HG03457 (cell line): ENCODE data around the gene EXD3.
"Not testable (repeated sequence)": the region's sequence is repeated elsewhere in the genome, so short reads cannot be mapped to it uniquely, and the experiment has no call there.

Experiments used
- ATAC-seq: cut with Tn5 transposase; IDR thresholded peaks from one replicate; pipeline ENCODE4 v1.9.1; 2021; ENCODE audit warnings: moderate number of reproducible peaks; ENCODE audit not compliant: unreplicated experiment

The EXD3 gene

DNA sequence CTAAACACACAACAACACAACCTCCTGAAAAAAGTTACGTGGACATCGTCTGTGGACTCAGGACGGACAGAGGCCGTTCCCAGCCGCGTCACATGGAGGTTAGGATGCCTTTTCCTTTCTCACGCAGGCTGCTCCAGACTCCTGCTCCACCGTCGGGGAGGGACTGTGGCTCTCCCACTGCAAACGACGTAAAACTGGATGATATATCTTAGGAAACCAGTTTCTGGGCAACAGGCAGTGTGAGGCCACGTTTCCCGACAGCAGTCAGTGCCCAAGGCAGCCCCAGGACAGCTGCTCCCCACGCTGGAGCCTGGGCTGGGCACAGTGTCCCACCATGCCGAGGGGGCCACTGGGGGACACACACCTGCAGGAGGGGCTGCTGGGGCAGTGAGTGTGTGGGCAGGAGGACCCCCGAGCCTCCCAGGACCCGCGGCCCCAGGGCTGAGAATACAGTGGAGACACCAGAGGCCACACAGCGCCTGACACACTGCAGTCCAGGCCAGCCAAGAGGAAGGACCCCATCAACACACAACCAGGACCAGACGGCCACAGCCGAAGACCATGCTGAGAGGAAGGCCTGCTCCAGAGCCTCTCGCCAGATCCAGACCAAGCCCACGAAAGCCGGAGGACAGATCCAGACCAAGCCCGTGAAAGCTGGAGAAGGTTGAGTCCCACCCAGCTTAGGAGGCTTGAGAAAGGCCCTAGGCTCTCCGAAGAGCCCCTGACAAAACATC lies 26.2 kb downstream of the EXD3 start:
- ATAC-seq = no peak

GRCh38 chr9:137396227-137396626 lies 26.7 kb downstream of the EXD3 start:
- ATAC-seq = no peak

DNA sequence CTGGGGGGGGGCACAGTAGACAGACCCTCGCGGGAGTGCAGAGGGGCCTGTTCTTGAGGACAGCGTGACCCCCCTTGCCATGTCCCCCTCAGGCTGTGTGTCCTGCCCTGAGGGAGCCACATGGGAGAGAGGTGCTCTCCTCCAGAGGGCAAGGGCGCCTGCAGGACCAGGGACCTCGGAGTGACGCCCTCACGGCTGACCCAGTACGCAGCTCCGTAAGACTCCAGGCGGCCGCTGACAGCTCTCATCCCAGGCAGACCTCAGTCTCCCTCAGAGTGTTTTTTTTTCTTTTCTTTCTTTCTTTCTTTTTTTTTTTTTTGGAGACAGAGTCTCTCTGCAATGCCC lies 27.3 kb downstream of the EXD3 start:
- ATAC-seq = no peak

GRCh38 chr9:137394866-137395665 lies 27.9 kb downstream of the EXD3 start:
- ATAC-seq = no peak

DNA sequence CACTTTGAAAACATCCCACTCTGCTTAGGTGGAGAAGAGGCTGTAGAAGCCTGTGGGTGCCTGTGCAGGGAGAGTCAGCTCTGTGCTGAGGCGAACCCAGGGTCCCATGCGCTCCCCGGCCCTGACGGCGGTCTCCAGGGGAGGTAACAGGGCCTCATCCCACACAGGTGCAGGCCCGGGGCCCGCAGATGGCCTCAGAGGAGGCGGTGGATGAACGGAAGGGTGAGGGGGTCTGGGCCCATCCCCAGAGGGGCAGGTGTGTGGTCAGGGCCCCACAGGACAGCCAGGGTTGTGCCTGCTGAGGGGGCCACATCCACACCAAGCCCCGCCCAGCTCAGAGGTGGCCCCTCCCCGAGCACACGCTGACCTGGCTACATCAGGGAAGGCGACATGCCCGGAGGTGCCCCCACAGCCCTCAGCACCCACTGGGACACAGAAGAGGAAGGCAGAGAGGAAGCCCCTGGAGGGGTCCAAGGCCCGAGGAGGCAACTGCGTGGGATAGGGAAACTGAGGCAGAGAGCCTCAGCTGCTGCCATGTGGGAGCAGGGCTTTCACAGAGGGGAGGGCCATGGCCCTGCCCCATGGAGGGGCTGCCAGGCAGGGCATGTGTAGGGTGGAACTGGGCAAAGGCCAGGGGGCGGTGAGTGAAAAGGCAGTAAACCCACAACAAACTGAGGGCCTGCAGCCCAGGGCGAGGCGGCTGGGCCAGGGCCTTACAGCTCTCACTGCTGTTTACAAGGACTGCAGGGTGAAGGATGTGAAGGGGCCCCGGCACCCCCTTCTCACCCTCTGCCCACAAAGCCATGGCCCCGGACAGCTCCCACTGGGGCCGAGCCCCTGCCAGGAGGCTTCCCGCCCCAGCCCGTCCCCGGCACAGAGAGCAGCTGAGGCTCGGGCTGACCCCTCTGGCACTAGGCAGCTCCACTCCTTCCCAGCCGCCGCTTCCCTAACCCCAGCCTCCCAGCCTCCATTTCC lies 29.5 kb downstream of the EXD3 start:
- no peak for ATAC-seq

DNA sequence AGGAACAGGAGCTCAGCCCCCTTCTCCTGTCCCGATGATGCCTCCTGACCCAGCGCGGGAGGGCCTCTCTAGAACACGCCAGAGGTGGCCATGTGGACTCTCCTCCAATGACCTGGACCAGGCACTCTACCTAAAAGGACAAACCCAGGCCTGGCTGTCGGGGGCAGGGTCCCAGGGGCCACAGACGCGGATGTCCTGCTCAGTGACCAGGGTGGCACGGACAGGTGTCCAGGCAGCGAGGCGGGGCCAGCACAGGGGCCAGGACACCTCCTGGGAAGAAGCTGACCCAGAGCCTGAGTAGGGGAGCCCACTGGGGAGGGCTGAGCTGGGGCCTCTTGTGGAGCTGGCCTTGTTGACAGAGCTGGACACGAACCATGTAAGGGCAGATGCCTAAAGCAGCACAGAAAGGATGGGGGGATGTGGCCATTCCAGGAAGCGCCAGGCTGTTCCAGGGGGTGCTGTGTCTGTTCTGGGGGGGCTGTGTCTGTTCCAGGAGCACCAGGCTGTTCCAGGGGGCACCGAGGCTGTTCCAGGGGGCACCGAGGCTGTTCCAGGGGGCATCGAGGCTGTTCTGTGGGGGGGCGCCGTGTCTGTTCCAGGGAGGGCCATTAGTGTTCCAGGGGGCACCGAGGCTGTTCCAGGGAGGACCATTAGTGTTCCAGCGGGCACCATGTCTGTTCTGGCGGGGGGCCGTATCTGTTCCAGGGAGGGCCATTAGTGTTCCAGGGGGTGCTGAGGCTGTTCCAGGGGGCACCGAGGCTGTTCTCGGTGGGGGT lies 30.5 kb downstream of the EXD3 start:
- ATAC-seq = no peak

DNA sequence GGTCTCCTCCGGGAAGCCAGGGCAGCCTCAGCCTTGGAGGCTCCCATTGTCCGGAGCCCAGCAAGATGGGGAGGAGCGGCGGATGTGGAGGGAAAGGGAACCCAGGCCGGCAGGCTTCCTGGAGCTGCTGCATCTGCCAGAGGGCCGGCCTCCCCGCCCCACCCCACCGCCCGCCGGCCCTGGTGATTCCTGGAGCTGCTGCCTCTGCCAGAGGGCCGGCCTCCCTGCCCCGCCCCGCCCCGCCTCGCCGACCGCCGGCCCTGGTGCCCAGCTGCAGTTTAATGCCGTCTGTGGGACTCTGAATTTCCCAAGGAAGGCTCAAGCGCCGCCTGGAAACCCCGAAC lies 31.6 kb downstream of the EXD3 start:
- ATAC-seq = no peak

DNA sequence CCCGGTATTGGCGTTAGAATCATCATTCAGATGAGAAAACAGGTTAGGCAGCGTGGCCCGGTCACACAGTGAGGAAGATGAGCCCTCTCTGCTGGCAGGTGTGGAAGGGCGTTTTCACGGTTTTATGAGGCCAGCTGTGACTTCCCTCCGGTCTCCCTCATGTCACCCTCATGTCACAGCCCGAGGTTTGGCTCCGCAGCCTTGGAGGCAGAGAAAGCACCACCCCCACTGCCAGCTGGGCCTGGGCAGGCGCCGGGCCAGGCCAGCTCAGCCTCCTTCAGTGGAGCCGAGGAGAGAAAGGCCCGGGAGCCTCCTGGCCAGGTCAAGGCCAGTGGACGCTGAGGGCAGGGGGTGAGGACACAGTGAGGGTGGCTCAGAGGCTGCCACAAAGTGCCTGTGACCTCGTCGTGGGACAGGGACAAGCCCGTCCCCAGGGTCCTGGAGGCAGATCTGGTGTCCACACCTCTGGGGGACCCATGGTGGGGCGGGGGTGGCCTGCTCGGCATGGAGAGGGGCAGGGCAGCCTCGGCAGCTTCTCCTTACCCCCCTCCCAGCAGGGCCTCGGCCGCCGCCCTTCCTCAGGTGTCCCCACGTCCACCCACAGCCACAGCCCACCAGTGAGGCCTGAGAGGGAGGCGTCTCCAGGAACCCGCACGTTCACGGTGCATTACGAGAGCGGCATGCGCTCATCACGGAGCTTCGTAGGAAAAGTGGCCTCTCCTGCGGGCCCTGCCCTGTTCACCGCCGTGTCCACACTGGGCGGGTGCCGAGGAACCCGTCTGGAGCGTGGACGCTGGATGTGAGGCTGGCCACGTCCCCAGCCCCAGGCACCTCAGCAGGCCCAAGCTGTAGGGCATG lies 32.2 kb downstream of the EXD3 start:
- no peak for ATAC-seq

- no peak for ATAC-seq
Measured at GRCh38 chr9:137389428-137389746, 33.6 kb downstream of the EXD3 start.

GRCh38 chr9:137388589-137389427 lies 34.2 kb downstream of the EXD3 start:
- no peak for ATAC-seq

DNA sequence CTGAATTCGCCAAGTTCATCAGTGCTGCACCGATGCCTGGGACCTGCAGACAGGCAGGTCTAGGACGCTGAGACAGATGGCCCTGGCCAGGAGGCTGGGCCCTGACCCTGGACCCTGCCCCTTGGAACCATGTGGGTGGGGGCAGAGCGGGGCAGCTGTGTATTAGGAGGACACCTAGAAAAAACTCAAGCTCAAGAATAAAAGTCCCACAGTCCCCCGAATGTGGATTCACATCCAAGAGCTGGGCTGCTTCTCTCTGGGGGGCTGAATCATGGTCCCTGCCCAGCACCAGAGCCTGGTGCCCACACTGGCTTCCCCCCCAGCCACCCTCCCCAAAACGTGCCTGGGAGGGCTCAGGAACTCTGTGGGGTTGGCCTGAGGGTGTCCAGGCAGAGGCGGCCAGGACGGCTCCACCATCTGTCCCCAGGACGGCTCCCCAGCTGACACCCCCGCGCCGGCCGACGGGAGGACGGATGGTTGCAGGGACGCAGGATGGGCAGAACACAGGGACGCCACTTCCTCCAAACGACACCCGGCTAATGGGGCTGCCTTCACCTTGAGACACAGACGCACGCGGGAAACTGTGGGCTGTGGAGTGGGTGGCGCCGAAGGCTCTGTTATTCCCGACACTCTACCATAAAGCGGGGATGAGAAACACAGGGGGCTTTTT lies 34.9 kb downstream of the EXD3 start:
- ATAC-seq = no peak

DNA sequence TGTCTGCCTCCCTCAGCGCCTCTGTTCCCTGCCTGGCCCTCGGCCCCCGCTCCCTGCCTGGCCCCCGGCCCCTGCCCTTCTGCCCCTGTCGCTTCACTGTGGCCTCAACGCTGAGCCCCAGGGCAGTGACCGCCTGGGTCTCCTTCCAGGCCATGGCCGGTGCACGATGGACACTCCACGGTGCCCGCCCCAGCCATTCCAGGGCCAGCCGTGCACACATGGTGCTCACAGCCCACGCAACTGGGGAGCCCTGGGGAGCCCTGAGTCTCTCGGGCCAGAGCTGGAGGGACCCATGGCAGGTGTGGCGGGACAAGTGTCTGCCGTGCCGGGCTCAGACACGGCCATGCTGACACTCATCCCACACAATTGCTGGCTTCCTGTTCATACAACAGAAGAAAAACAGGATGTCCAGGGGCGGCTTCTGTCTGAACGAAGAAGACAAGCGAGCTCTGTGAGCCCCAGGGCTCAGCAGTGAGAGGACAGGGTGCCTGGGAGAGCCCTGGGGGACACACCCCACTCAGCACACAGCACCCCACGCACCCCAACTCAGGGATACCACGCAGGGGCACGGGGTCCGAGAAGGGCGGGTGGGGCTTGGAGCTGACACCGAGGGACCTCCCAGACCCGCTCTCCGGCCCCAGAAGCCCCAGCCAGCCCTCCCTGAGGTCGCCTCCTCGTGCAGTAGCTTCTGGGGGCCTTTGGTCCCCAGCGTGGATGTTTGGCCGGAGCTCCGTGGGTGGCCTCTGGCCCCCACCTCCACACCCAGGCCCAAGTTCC lies 35.7 kb downstream of the EXD3 start:
- ATAC-seq = no peak

GRCh38 chr9:137386507-137387113 lies 36.4 kb downstream of the EXD3 start:
- ATAC-seq = not testable (repeated sequence)

DNA sequence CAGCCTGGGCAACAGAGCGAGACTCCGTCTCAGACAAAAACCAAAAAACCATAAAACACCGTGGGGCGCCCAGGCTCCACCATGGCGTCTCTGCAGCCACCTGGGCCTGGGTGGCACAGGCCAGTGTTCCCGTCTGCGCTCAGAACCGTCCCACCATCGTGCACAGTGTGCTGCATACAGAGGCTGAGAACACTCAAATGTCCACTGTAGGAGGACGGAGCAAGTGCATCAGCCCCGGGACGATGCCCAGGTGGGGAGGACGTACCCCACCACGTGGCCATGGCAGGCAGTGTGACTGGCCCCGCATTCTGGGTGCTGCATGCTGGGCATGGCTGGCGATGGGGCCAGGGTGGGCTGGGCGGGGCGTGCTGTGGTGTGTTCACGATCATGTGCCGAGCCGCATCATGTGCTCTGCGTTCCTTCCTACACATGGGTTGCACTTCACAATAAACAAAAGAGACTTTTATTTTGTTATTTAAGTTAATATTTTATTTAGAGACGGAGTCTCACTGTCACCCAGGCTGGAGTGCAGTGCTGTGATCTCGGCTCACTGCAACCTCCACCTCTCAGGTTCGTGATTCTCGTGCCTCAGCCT lies 37.8 kb downstream of the EXD3 start:
- ATAC-seq = no peak

DNA sequence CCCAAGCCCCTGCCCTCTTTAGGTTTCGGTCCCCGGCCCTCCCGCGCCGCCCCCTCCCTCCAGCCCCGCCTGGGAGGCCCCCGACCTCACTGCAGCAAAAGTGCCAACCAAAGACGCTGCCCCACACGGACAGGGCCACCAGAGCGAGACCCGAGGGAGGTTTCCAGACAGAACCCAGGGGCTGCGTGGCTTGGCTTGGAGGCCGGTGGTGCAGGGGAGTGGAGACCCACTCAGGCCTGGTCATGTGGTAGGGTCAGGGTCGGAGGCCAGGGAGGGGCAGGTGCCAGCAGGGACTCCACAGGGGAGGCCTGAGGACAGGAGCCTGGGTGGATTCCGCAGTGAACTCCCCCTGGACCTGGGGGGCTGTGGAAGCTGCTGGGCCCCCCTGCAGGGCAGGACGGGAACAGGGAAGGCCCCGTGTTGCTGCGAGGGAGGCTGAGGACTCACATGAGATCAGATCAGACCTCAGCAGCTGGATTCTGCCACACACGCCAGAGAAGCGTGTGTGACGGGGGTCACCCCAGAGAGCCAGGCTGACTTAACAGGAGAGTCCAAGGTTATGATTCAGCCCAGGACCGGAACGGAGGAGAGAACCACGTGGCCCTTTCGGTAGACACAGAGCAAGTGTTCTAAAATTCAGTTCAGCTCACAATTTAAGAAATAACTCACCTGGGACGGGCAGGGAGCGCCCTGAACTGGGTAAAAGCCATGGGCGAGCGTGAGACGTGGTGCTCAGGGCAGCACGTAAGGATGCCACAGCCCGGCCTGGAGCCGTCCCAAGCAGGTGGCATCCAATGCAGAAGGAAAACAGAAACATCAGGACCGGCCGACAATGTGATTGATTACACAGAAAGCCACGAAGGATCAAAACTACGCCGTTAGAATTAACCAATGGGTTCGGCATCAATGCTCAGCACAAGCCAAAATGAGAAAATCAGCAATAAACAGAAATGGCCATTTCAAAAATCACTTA lies 38.9 kb downstream of the EXD3 start:
- no peak for ATAC-seq
